HG03159 (cell line): ENCODE results near the gene TIGD3.

Experiments
- ATAC-seq: cut with Tn5 transposase; IDR thresholded peaks from one replicate; pipeline ENCODE4 v1.9.1; 2021; ENCODE audit warnings: mild to moderate bottlenecking, moderate library complexity; ENCODE audit not compliant: unreplicated experiment

TIGD3 gene

GRCh38 chr11:65404210-65404609, 49.7 kb downstream of the TIGD3 start:
- ATAC-seq, result no peak

GRCh38 chr11:65404638-65405339, 50.2 kb downstream of the TIGD3 start:
- ATAC-seq, result no peak
